Activated CD4-positive, alpha-beta T cell treated with anti-CD3 and anti-CD28 coated beads, Interleukin-2, amount 50 U/mL, for 16 hours (primary cell): ENCODE data around the gene INTU.
"Not testable (repeated sequence)": the region's sequence is repeated elsewhere in the genome, so short reads cannot be mapped to it uniquely, and the experiment has no call there.

ENCODE experiments used
- DNase-seq: peaks from one replicate; pipeline ENCODE4 v3.0.0-alpha.2; 2020

The INTU gene

GRCh38 chr4:127648061-127648460, 15.3 kb downstream of the INTU start:
- DNase-seq: no peak

- DNase-seq: not testable (repeated sequence)
Observed at GRCh38 chr4:127655590-127655989, 22.8 kb downstream of the INTU start.

- no peak for DNase-seq
Observed at GRCh38 chr4:127656047-127656680, 23.4 kb downstream of the INTU start.

GRCh38 chr4:127660284-127660885, 27.6 kb downstream of the INTU start:
- no peak for DNase-seq

GRCh38 chr4:127667116-127667515, 34.4 kb downstream of the INTU start:
- no peak for DNase-seq

GRCh38 chr4:127667772-127668171, 35.0 kb downstream of the INTU start:
- DNase-seq: no peak

- DNase-seq: no peak
Observed at GRCh38 chr4:127668770-127669169, 36.0 kb downstream of the INTU start.

GRCh38 chr4:127669691-127670090, 36.9 kb downstream of the INTU start:
- no peak for DNase-seq

- DNase-seq: no peak
Observed at GRCh38 chr4:127672111-127672510, 39.4 kb downstream of the INTU start.

GRCh38 chr4:127685292-127685691, 52.5 kb downstream of the INTU start:
- no peak for DNase-seq

- DNase-seq: no peak
Observed at GRCh38 chr4:127686658-127687057, 53.9 kb downstream of the INTU start.

- no peak for DNase-seq
Observed at GRCh38 chr4:127687580-127687979, 54.8 kb downstream of the INTU start.

- peak; percentile 49 for DNase-seq
Observed at GRCh38 chr4:127698789-127699200, 66.0 kb downstream of the INTU start.

- DNase-seq: no peak
Observed at GRCh38 chr4:127708985-127709384, 76.2 kb downstream of the INTU start.

- no peak for DNase-seq
Observed at GRCh38 chr4:127709456-127709855, 76.7 kb downstream of the INTU start.

- DNase-seq: no peak
Observed at GRCh38 chr4:127730142-127730913, 97.6 kb downstream of the INTU start, which contains the start of gene SLC25A31. SLC25A31 (plus strand) TSS chr4:127730400; CDS start chr4:127730546, 146 bp downstream.

- DNase-seq: no peak
Observed at GRCh38 chr4:127731406-127731805, 98.6 kb downstream of the INTU start.

- peak; percentile 18 for DNase-seq
Observed at GRCh38 chr4:127732623-127733328, 100.0 kb downstream of the INTU start.

GRCh38 chr4:127734976-127735375, 102.2 kb downstream of the INTU start:
- DNase-seq: no peak

GRCh38 chr4:127737295-127737694, 104.5 kb downstream of the INTU start:
- no peak for DNase-seq

GRCh38 chr4:127741247-127741646, 108.5 kb downstream of the INTU start:
- no peak for DNase-seq

- no peak for DNase-seq
Observed at GRCh38 chr4:127747883-127748282, 115.1 kb downstream of the INTU start.

GRCh38 chr4:127748957-127749356, 116.2 kb downstream of the INTU start:
- DNase-seq: no peak
